HG03558 (cell line): ENCODE measurements around the gene HUNK.
"Not testable (repeated sequence)": the region's sequence is repeated elsewhere in the genome, so short reads cannot be mapped to it uniquely, and the experiment has no call there.

Source experiments
- ATAC-seq: cut with Tn5 transposase; IDR thresholded peaks from one replicate; pipeline ENCODE4 v1.9.1; 2021; ENCODE audit warnings: moderate number of reproducible peaks; ENCODE audit not compliant: unreplicated experiment; ENCODE audit errors: extremely low read depth

HUNK gene

DNA sequence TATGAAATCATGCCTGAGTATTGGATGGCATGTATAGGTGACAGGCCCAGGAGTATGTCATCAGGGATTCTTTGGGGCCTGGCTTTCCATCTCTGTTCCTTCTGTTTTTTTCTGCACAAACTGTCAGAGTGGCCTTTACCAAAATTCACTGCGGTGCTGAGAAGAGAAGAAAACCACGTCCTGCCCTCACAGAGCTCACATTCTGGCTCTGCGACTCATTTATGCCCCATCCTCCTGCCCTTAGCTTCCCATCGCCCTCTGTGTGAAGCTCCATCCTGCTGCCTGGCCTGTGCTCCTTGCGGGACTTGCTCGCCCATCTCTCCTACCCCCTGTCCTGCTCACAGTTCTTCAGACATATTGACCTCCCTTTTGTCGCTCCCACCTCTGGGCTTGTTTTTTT is 73.4 kb downstream of the HUNK start:
- no peak for ATAC-seq

DNA sequence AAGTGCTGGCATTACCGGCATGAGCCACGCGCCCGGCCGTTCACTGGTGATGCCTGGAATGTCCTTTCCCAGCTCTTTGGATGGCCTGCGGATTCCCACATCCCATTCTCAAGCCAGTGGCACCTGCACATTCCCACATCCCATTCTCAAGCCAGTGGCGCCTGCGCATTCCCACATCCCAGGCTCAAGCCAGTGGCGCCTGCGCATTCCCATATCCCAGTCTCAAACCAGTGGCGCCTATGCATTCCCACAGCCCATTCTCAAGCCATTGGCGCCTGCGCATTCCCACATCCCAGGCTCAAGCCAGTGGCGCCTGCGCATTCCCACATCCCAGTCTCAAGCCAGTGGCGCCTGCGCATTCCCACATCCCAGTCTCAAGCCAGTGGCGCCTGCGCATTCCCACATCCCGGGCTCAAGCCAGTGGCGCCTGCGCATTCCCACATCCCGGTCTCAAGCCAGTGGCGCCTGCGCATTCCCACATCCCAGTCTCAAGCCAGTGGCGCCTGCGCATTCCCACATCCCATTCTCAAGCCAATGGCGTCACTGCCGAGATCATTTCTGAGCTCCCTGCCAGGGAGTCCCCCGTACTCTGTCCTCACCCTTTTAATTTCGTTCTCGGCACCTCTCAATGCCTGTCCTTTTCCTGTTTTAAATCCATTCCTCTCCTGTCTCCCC is 74.2 kb downstream of the HUNK start:
- ATAC-seq: not testable (repeated sequence)

DNA sequence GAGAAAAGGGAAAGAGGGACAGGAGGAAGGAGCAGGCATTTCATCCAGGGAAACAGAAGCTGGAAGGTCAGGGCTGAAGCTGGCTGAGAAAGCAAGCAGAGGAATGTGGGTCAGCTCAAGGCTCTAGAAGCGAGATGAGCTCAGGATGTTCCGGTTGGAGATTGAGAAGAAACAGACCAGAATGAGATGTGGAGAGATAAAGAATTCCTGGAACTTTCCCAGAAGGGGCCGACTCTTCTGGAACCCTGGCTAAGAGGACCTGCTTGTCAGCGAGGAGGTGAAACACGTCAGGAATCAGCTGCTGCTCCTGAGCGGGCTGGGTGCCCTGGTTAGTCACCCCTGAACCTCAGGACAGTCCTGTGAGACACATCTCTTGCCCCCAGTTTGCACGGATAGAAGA is 75.9 kb downstream of the HUNK start:
- ATAC-seq: no peak

GRCh38 chr21:31952828-31953227 is 80.0 kb downstream of the HUNK start:
- no peak for ATAC-seq

GRCh38 chr21:31957631-31958030 is 84.8 kb downstream of the HUNK start:
- no peak for ATAC-seq

DNA sequence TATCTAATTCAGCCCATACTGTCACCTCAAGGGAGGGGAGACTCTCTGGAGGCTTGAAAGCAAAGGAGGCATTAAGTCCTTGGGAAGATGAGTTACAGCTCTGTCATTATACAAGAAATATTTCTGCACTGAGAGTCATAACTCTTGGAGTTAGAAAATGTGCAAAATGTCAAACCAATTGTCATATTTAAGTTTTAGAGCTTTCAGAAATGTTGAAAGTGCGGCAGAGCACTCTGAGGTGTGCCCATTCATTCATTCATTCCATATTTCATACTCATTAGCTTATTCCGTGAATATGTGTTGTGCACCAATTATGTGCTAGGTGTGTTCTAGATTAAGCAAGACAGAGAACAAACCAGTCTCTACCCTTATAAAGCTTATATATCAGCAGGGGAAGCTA is 87.1 kb downstream of the HUNK start:
- no peak for ATAC-seq

DNA sequence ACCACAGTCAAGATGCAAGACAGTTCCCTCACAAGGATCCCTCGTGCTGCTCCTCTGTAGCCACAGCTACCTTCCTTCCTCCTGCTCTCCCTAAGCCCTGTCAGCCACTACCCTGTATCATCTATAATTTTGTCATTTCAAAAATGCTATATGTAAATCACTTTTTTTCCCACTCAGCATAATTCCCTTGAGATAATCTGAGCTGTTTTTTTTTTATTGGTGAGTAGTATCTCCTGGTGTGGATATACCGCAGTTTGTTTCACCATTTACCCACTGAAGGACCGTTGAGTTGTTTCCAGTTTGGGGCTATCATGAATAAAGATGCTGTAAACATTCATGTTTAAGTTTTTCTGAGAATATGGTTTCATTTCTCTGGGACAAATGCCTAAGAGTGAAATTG is 88.2 kb downstream of the HUNK start:
- ATAC-seq: no peak

GRCh38 chr21:31961704-31962103 is 88.9 kb downstream of the HUNK start:
- ATAC-seq: no peak

DNA sequence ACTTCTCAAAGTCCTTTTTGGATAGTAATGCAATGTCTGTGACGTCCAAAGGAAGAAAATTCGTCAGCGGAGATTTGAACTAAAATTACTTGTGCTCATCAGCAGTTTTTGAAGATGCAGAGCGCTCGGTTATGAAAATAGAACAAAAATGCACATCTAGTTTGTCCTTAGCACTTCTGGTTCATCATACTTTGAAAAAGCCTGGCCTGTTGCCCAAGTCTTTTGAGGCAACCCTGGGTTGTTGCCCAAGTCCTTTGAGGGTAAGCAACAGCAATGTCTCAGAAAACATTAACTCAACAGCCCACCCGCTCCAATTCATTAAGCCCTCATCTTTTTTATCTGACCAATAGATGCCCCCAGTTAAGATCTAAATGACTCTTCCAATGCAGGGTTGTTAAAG is 91.9 kb downstream of the HUNK start:
- ATAC-seq: no peak

- no peak for ATAC-seq
These were observed 94.5 kb downstream of the HUNK start for GRCh38 chr21:31967334-31967733.

- no peak for ATAC-seq
These were observed 99.8 kb downstream of the HUNK start for GRCh38 chr21:31972622-31973021.

DNA sequence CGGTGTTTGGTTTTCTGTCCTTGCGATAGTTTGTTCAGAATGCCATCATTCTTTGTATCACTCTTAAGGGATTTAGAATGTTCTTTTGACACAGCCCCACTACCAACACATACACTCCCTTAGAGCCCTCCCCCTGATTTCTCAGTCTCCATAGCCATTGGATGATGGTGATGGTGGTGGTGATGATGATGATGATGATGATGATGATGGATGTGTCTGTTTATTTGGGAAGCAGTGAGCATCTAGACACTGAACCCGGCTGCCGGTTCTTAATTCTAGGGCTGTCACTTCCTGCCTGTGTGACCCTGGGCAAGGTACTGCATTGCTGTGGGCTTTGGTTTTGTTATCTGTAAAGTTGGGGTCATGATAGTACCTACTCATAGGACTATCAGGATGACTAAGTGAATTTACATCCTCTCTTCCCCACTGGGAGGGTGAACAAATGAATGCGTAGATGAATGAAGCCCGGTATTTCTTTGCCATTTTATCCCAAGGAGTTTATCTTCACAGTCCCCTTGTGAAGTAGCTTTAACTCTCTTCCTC is 100.7 kb downstream of the HUNK start:
- ATAC-seq: no peak

- no peak for ATAC-seq
These were observed 101.7 kb downstream of the HUNK start for GRCh38 chr21:31974454-31974985.

GRCh38 chr21:31975491-31975890 is 102.7 kb downstream of the HUNK start:
- no peak for ATAC-seq

GRCh38 chr21:31977816-31978215 is 105.0 kb downstream of the HUNK start:
- no peak for ATAC-seq

DNA sequence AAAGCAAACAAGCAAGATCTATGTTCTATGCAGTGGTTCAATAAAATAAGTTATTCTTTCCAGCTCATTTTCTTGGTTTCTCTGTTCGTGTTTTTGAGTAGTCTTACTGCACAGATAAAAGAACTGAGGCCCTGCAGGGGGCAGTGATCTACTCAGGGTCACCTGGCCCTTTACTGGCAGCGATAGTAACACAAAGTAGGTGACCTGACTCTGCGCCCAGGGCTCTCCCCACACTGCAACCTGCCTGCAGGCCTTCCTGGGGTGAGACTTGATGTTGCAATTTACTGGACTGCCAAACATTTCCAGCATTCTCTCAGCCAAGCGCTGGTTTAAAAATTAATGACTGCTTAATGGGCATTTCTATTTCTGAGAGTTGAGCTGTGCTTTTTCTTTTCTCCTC is 110.3 kb downstream of the HUNK start:
- ATAC-seq: no peak

- no peak for ATAC-seq
These were observed 110.7 kb downstream of the HUNK start for GRCh38 chr21:31983554-31983953.

DNA sequence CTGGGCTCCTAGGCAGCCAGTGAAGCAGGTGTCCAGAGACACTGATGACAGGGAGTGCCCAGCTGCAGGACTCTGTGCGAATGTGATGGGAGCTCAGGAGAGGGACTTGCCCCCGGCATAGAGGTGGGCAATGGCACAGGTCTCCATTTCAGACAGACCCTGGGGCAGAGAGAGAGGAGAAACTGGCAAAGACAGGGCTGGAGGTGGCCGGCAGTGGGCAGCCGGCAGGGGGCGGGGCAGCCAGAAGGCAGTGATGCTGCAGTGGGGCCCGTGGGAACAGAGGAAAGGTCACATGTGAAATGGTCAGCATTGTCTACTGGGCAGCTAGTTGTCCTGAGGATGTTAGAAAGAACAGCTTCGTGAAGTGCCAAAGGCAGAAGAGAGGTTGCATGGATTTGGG is 112.6 kb downstream of the HUNK start:
- no peak for ATAC-seq

DNA sequence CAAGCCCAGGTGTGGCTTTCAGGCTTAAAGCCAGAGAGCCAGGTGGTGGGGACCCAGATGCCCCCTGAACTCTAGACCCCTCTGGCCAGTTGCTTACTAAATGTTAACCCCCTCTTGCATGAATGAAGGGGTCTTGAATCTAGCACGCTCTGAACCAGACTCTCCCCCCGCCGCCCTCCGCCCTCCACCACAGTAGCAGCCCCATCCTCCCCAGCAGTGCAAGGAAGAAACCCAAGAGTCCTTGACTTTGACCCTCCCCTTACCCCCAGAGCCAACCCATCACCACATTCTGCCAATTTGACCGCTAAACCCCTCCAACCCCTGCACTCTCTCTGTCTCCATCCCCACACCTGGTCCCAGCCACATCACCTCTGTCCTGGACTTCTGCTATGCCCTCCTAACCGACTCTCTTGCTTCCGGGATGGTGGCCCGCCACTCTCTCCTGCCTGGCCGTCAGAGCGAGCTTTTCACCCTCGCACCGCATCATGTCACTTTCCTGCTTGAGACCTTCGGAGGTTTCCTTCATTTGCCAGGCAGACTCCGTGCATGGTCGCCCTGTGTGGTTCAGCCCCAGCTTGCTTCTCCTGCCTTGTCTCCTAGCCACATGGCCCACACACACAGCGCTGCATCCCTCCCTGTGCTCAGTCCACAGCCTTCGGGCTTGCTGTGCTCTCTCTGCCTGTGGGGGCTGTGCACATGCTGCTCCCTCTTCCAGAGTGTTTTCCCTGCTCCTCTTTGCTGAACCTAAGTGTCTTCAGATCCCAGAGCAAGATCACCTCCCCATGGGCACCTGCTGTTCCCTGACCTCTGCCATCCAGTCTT is 113.4 kb downstream of the HUNK start:
- ATAC-seq: no peak

DNA sequence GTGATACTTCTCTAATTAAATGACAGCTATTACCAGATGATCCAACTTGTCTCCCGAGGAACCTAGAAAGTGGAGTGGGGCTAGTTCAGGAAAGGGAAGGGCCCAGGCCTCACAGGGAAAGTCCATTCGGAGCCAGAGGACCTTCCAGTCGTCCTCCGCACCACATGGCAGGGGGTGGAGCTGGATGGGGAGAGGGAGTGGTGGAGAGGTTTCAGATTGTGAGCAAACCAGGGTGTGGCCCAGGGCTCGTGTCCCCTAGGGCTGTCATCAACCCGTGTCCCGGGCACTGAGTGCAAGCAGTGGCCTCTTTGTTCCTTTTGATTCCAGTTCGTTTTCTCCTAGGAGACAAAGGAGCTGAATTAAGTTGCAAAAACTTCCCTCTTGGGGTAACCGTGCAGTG is 114.9 kb downstream of the HUNK start:
- no peak for ATAC-seq

DNA sequence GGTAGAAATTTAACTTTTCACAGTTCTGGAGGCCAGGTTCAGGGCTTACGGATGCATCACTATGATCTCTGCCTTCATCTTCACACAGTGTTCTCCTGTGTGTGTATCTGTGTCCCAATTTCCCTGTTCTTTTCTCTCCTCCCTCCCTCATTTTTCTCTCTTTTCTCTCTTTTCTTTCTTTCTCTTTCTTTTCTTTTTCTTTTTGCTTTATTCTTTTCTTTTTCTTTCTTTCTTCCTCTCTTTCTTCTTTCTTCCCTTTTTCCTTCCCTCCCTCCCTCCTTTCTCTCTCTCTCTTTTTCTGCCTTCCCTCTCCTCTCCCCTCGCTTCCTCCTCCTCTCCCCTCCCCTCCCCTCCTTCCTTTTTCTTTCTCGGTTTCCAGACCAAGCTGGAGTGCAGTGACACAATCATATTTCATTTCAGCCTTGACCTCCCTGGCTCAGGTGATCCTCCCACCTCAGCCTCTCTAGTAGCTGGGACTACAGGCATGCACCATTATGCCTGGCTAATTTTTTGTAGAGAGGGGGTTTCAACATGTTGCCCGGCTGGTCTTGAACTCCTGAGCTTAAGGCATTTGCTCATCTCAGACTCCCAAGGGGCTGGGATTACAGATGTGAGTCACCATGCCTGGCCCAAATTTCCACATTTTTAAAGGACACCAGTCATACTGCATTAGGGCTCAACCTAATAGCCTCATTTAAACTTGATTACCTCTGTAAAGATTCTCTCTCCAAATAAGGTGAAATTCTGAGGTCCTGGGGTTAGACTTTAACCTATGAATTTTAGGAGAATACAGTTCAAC is 115.9 kb downstream of the HUNK start:
- no peak for ATAC-seq
